Activated naive CD4-positive, alpha-beta T cell treated with anti-CD3 and anti-CD28 coated beads, Interleukin-2, amount 50 U/mL, for 24 hours (primary cell): Measurements from ENCODE around the gene CERS6.
"Not testable (repeated sequence)": the region's sequence is repeated elsewhere in the genome, so short reads cannot be mapped to it uniquely, and the experiment has no call there.

Source experiments
- H3K27ac Mint-ChIP-seq: one replicate; pipeline ENCODE4 v1.8.0; 2021; ENCODE audit warnings: mild to moderate bottlenecking, mixed read lengths
- H3K27me3 Mint-ChIP-seq: one replicate; pipeline ENCODE4 v1.8.0; 2021; ENCODE audit warnings: mixed read lengths
- H3K36me3 Mint-ChIP-seq: one replicate; pipeline ENCODE4 v1.8.0; 2021; ENCODE audit warnings: mixed read lengths
- H3K4me1 Mint-ChIP-seq: one replicate; pipeline ENCODE4 v1.8.0; 2021; ENCODE audit warnings: mixed read lengths
- H3K4me3 Mint-ChIP-seq: one replicate; pipeline ENCODE4 v1.8.0; 2021; ENCODE audit warnings: mild to moderate bottlenecking, mixed read lengths
- H3K9me3 Mint-ChIP-seq: one replicate; pipeline ENCODE4 v1.8.0; 2021; ENCODE audit warnings: mixed read lengths

The CERS6 gene

GRCh38 chr2:168499500-168499899, 43.4 kb downstream of the CERS6 start:
- H3K4me1 Mint-ChIP-seq = peaks cover 84% of the 10 kb centered on the region
- no peaks in the 10 kb centered on the region for H3K27me3 Mint-ChIP-seq
- peaks cover 12% of the 10 kb centered on the region for H3K36me3 Mint-ChIP-seq
- no peak overlapping the region for H3K27ac Mint-ChIP-seq
- H3K9me3 Mint-ChIP-seq = peaks cover 4% of the 10 kb centered on the region
- H3K4me3 Mint-ChIP-seq = no peak overlapping the region

- Mint-ChIP-seq H3K4me3 (no peak overlapping the region), H3K4me1 (peaks cover 85% of the 10 kb centered on the region), H3K27me3 (no peaks in the 10 kb centered on the region), H3K27ac (no peak overlapping the region), H3K36me3 (peaks cover 12% of the 10 kb centered on the region), H3K9me3 (peaks cover 4% of the 10 kb centered on the region)
These were observed 44.4 kb downstream of the CERS6 start for GRCh38 chr2:168500516-168500915.

GRCh38 chr2:168501466-168502065, 45.5 kb downstream of the CERS6 start:
- Mint-ChIP-seq H3K4me1 (peaks cover 87% of the 10 kb centered on the region), H3K9me3 (peaks cover 4% of the 10 kb centered on the region), H3K4me3 (no peak overlapping the region), H3K27ac (no peak overlapping the region), H3K27me3 (no peaks in the 10 kb centered on the region), H3K36me3 (peaks cover 12% of the 10 kb centered on the region)

GRCh38 chr2:168502852-168503251, 46.8 kb downstream of the CERS6 start:
- H3K36me3 Mint-ChIP-seq = peaks cover 11% of the 10 kb centered on the region
- H3K4me3 Mint-ChIP-seq = peak overlapping the region; percentile 43
- peak overlapping the region; percentile 24 for H3K27ac Mint-ChIP-seq
- not testable (repeated sequence) for H3K27me3 Mint-ChIP-seq, H3K9me3 Mint-ChIP-seq
- H3K4me1 Mint-ChIP-seq = peaks cover 83% of the 10 kb centered on the region

- Mint-ChIP-seq H3K27me3 (no peaks in the 10 kb centered on the region), H3K4me1 (peaks cover 81% of the 10 kb centered on the region), H3K4me3 (no peak overlapping the region), H3K9me3 (peaks cover 4% of the 10 kb centered on the region), H3K36me3 (peaks cover 12% of the 10 kb centered on the region), H3K27ac (no peak overlapping the region)
These were observed 47.8 kb downstream of the CERS6 start for GRCh38 chr2:168503901-168504300.

- Mint-ChIP-seq H3K4me1 (peaks cover 79% of the 10 kb centered on the region), H3K36me3 (peaks cover 12% of the 10 kb centered on the region), H3K27ac (no peak overlapping the region), H3K9me3 (peaks cover 4% of the 10 kb centered on the region), H3K4me3 (no peak overlapping the region), H3K27me3 (no peaks in the 10 kb centered on the region)
These were observed 48.3 kb downstream of the CERS6 start for GRCh38 chr2:168504323-168504722.

GRCh38 chr2:168510125-168510756, 54.2 kb downstream of the CERS6 start:
- Mint-ChIP-seq H3K27me3 (no peaks in the 10 kb centered on the region), H3K4me1 (peaks cover 70% of the 10 kb centered on the region), H3K9me3 (no peaks in the 10 kb centered on the region), H3K27ac (no peak overlapping the region), H3K4me3 (no peak overlapping the region), H3K36me3 (peaks cover 21% of the 10 kb centered on the region)

- H3K27ac Mint-ChIP-seq = no peak overlapping the region
- no peaks in the 10 kb centered on the region for H3K27me3 Mint-ChIP-seq
- peaks cover 17% of the 10 kb centered on the region for H3K36me3 Mint-ChIP-seq
- H3K9me3 Mint-ChIP-seq = no peaks in the 10 kb centered on the region
- no peak overlapping the region for H3K4me3 Mint-ChIP-seq
- H3K4me1 Mint-ChIP-seq = peaks cover 66% of the 10 kb centered on the region
These were observed 58.6 kb downstream of the CERS6 start for GRCh38 chr2:168514692-168515091.

- no peak overlapping the region for H3K4me3 Mint-ChIP-seq
- H3K27me3 Mint-ChIP-seq = no peaks in the 10 kb centered on the region
- peaks cover 69% of the 10 kb centered on the region for H3K4me1 Mint-ChIP-seq
- no peaks in the 10 kb centered on the region for H3K9me3 Mint-ChIP-seq
- H3K36me3 Mint-ChIP-seq = peaks cover 19% of the 10 kb centered on the region
- no peak overlapping the region for H3K27ac Mint-ChIP-seq
These were observed 59.4 kb downstream of the CERS6 start for GRCh38 chr2:168515502-168515901.

- no peaks in the 10 kb centered on the region for H3K27me3 Mint-ChIP-seq
- peaks cover 65% of the 10 kb centered on the region for H3K4me1 Mint-ChIP-seq
- H3K4me3 Mint-ChIP-seq = no peak overlapping the region
- H3K27ac Mint-ChIP-seq = no peak overlapping the region
- no peaks in the 10 kb centered on the region for H3K9me3 Mint-ChIP-seq
- peaks cover 13% of the 10 kb centered on the region for H3K36me3 Mint-ChIP-seq
These were observed 61.7 kb downstream of the CERS6 start for GRCh38 chr2:168517816-168518215.

- Mint-ChIP-seq H3K9me3 (no peaks in the 10 kb centered on the region), H3K4me1 (peaks cover 68% of the 10 kb centered on the region), H3K27ac (no peak overlapping the region)
These were observed 62.5 kb downstream of the CERS6 start for GRCh38 chr2:168518555-168519066.

GRCh38 chr2:168519534-168520308, 63.6 kb downstream of the CERS6 start:
- Mint-ChIP-seq H3K4me1 (peaks cover 68% of the 10 kb centered on the region), H3K36me3 (peaks cover 3% of the 10 kb centered on the region)

More at GRCh38 chr2:168518555-168519066, 62.5 kb downstream of the CERS6 start:
- H3K4me3 Mint-ChIP-seq = no peak overlapping the region
- peaks cover 11% of the 10 kb centered on the region for H3K36me3 Mint-ChIP-seq
- no peaks in the 10 kb centered on the region for H3K27me3 Mint-ChIP-seq

GRCh38 chr2:168521053-168521741, 65.1 kb downstream of the CERS6 start:
- Mint-ChIP-seq H3K27me3 (no peaks in the 10 kb centered on the region), H3K36me3 (peaks cover 3% of the 10 kb centered on the region), H3K27ac (no peak overlapping the region), H3K4me3 (no peak overlapping the region), H3K4me1 (peaks cover 75% of the 10 kb centered on the region), H3K9me3 (no peaks in the 10 kb centered on the region)

More at GRCh38 chr2:168519534-168520308, 63.6 kb downstream of the CERS6 start:
- Mint-ChIP-seq H3K4me3 (no peak overlapping the region), H3K27ac (no peak overlapping the region), H3K9me3 (no peaks in the 10 kb centered on the region), H3K27me3 (no peaks in the 10 kb centered on the region)

GRCh38 chr2:168522446-168522845, 66.4 kb downstream of the CERS6 start:
- no peak overlapping the region for H3K27ac Mint-ChIP-seq
- H3K9me3 Mint-ChIP-seq = no peaks in the 10 kb centered on the region
- no peak overlapping the region for H3K4me3 Mint-ChIP-seq
- H3K27me3 Mint-ChIP-seq = no peaks in the 10 kb centered on the region
- peaks cover 75% of the 10 kb centered on the region for H3K4me1 Mint-ChIP-seq
- peaks cover 3% of the 10 kb centered on the region for H3K36me3 Mint-ChIP-seq

- no peak overlapping the region for H3K4me3 Mint-ChIP-seq
These were observed 67.9 kb downstream of the CERS6 start for GRCh38 chr2:168524005-168524404.

More at GRCh38 chr2:168524005-168524404, 67.9 kb downstream of the CERS6 start:
- Mint-ChIP-seq H3K36me3 (peaks cover 3% of the 10 kb centered on the region), H3K9me3 (no peaks in the 10 kb centered on the region), H3K4me1 (peaks cover 74% of the 10 kb centered on the region), H3K27me3 (no peaks in the 10 kb centered on the region), H3K27ac (peak overlapping the region; percentile 15)
